ENCODE measurements around the gene DUSP22. TPM values are rescaled to one million over a fixed set of nuclear protein-coding genes. Genes with fewer than 3 reads are reported as not detected.
"Not testable (repeated sequence)": the region's sequence is repeated elsewhere in the genome, so short reads cannot be mapped to it uniquely, and the experiment has no call there.

DUSP22 gene
- total RNA-seq, 1 experiment from 2014 or later = 11.5 TPM

DNA sequence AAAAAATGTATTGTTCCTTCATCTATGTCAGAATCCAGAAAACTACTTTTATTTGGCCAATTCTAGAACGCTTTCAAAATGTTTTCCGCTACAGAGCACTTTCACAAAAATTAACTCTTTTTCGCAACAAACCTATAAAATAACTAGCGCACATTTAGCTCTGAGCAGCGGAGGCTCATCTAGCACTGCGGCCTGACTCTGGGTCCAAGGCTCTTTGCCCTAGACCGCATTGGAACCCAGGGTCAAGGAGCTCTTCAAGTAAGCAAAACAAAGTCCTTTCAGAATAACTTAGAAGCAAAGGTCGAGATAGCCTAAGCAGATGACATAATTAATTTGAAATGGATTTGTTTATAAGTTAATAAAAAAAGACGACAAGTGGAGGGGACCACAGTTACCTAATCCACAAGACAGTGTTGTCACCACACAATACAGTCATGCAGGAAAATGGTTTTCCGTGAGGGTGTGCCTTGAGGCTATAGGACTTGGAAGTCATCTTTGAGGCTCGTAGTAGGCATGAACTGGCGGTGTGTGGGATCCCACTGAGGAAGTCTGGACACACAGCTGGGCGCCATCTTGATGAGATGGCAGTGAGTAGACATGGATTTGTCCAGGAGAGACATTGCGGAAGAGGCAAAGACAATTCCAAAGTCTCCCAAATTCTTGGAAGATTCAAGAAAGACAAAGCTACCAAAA, 70.1 kb downstream of the DUSP22 start:
- DNase-seq (ENCODE audit: low read depth) = no peak

DNA sequence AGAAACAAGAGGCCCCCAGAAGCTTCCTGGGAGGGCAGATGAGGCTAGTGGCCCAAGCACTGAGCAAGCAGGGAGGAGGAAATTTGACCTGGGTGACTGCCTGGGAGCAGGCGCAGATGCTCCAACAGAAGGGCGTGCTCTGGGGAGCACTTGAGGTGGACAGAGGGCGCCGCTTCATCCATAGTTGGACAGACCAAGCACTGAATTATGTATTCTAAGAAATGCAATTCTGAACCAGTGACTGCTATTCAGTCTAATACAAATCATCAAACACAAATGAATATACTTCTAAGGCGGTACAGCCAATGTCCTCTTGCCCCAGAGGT, 70.6 kb downstream of the DUSP22 start:
- no peak for DNase-seq (ENCODE audit: low read depth)

GRCh38 chr6:363291-363690, 71.0 kb downstream of the DUSP22 start:
- no peak for DNase-seq (ENCODE audit: low read depth)

DNA sequence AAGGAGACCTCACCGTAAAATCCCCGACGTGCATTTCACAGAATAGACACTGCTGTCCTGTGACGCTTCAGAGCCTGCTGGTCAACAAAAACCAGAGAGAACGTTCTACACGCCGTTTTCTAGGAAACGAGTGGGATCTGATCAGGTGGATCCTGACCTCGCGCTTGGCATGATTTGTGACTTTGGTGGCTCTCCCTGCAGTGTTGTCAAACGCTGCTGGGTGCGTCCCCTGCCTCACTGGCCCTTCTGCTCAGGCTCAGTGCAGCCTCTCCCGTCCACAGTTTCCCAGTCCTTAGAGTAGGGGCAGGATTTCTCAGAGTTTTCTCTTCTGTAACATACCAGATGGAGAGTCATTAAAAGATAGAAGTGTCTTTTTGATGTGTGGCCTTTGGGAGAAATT, 71.6 kb downstream of the DUSP22 start:
- no peak for DNase-seq (ENCODE audit: low read depth)

GRCh38 chr6:364609-365540, 72.6 kb downstream of the DUSP22 start:
- no peak for DNase-seq (ENCODE audit: low read depth)

- DNase-seq (ENCODE audit: low read depth) = no peak
These were observed 73.5 kb downstream of the DUSP22 start for GRCh38 chr6:365835-366234.

- DNase-seq (ENCODE audit: low read depth) = no peak
These were observed 74.4 kb downstream of the DUSP22 start for GRCh38 chr6:366389-367297.

GRCh38 chr6:367298-367794, 75.1 kb downstream of the DUSP22 start:
- no peak for DNase-seq (ENCODE audit: low read depth)

DNA sequence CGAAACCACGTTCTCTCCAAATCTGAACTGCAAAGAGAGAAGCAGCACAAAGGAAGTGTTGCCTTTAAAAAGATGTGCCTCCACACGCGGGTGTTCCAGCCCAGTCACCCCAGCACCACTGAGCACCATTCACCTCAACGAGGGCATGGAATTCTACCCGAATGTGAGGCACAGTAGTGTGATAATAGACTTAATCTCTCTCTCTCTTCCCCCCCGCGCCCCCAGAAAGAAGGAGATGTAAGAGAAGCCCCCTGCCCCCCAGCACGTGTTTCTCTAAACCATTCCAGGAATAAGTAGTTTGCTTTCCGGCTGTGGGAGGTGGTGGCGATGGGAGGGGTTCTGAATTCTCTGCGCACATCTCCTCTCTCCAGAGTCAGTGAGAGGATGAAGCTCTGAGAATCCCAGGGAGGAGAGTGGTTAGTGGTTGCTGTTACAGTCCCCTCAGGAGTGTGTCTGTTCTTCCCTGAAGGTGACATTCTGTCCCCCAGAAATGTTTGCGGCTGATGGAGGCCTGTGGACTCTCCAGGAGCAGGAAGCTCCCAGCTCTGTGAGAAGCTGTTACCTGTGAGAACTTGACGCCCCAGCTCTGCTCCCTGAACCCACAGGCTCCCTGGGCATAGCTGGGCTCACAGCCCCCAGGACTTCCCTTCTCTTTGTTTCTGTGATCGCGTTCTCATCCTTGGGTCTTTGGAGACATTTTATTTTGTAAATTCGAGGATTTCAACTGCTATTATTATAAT, 75.8 kb downstream of the DUSP22 start:
- DNase-seq (ENCODE audit: low read depth) = no peak

GRCh38 chr6:369559-370431, 77.5 kb downstream of the DUSP22 start:
- DNase-seq (ENCODE audit: low read depth) = no peak

GRCh38 chr6:370555-370954, 78.3 kb downstream of the DUSP22 start:
- DNase-seq (ENCODE audit: low read depth) = no peak

DNA sequence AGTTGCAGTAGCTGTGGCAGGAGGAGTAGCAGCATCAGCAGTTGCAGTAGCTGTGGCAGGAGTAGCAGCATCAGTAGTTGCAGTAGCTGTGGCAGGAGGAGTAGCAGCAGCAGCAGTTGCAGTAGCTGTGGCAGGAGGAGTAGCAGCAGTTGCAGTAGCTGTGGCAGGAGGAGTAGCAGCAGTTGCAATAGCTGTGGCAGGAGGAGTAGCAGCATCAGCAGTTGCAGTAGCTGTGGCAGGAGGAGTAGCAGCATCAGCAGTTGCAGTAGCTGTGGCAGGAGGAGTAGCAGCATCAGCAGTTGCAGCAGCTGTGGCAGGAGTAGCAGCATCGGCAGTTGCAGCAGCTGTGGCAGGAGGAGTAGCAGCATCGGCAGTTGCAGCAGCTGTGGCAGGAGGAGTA, 79.6 kb downstream of the DUSP22 start:
- not testable (repeated sequence) for DNase-seq (ENCODE audit: low read depth)

- no peak for DNase-seq (ENCODE audit: low read depth)
These were observed 80.1 kb downstream of the DUSP22 start for GRCh38 chr6:372336-372911.

DNA sequence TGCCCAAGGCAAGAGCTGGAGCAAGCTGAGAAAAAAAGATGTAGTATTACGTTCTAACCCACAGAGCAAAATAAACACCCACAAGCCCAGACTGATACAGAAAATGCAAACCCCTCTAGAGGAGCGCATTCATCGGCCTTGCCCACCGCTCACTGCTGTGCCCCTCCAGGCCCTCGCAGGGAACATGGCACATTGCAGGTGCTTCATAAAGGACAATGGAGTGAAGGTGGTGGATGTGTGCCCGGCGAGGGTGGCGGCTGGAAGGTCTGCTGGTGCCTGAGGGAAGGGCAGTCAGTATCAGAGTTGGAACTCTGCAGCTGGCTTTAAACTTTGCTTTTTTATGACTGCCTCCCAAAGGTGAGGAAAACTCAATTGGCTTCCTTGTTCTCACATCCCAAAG, 80.7 kb downstream of the DUSP22 start:
- no peak for DNase-seq (ENCODE audit: low read depth)

- DNase-seq (ENCODE audit: low read depth) = no peak
These were observed 81.8 kb downstream of the DUSP22 start for GRCh38 chr6:373773-374724.

DNA sequence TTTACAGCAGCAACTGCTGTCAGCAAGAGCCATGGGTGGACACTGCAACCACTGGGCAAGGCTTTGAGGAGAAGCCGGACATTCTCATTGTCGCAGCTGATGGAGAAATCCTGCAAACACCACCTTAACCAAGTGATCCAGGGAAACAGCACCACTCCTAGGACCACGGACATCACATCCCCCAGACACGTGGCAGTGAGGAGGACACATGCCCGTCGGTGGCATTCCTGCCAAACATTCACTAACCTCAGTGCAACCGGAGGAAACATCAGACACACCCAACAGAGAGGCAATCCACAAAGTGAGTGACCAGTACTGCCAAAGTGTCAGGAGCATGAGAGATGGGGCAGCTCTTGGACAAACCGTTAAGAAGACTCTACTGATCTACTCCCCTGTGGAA, 82.7 kb downstream of the DUSP22 start:
- DNase-seq (ENCODE audit: low read depth) = no peak

- no peak for DNase-seq (ENCODE audit: low read depth)
These were observed 84.7 kb downstream of the DUSP22 start for GRCh38 chr6:376827-377640.

Data from HT1080 (cell line).